A549 treated with dexamethasone at 1 μM for 4 hours (cell line): ENCODE measurements around the gene DDX17. TPM values are rescaled to one million over a fixed set of nuclear protein-coding genes. Genes with fewer than 3 reads are reported as not detected.

ENCODE experiments used
- total RNA-seq: library from RNA; stranded (reverse); fragments of 200-300 nt; extraction: Qiagen RNA extraction; gene quantifications from 5 replicates; pipeline ENCODE4 v1.2.3, GENCODE V29; 2022

The DDX17 gene
- 77.5 to 121 TPM (median 113 TPM) in 5 replicates for total RNA-seq

DNA sequence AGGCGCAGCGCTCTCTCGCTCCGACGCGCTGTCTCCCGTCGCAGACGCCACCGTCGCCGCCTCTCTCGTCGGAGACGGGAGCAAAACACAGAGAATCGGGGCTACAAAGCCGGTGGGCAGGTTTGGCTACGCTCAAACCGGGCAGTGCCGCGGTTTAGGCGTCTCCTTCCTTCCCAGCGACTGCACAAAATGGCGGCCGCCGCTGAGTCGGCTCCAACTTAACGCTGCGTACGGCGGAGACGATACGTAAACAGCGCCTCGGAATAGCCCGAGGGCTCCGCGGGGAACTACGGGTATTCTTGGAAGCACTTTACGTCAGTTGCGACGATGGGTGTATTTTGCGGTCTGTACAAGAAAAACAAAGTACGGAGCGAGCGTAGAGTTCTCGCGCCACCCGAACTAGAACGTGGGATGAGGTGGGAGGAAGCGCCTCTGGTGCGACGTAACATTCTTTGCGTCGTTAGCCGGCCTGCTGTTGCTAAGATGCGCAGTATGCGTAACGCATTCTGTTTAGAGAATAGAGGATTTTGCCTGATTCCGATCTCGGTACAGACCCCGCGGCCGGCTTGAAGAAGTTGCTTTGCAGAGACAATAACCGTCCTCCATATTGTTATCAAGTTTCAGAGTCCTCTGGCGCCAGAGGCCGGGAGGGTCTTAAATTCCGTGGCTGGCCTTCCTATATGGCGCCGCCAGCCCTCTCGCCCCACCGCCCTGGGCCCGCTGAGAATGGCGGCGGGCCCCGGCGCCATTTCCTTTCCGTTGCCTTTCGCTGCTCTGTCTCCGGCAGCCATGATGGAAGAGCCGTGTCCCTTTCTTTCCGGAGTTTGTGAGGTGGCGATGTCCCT lies at the start of gene DDX17:
TSS of gene DDX17 (minus strand) at position 194 of the 845 bp plus-strand sequence.

DNA sequence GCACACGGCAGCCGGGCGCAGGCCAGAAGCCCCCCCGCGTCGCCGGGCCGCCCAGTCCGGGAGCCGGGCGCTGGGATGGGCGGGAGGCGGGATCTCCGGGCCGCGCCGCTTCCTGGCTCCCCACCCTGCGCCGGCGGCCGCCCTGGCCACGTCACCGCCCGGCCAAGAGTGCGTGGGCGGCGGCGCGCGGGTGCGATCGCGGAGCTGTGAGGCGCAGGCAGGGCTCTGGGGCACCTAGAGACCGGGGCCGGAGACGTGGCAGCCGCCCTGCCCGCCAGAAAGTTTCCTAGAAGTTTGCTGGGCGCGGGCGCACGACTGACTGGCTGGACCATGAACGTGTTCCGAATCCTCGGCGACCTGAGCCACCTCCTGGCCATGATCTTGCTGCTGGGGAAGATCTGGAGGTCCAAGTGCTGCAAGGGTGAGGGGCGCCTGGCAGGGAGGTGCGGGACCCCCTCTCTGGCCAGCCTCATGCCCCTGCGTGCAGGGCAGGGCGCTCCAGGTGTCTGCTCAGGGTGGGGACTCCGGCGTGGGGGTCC lies 38.1 kb downstream of the DDX17 start, which contains the start of gene KDELR3:
TSS of gene KDELR3 (plus strand) at position 193 of the 539 bp plus-strand sequence. CDS start at position 331, 138 bp downstream.

DNA sequence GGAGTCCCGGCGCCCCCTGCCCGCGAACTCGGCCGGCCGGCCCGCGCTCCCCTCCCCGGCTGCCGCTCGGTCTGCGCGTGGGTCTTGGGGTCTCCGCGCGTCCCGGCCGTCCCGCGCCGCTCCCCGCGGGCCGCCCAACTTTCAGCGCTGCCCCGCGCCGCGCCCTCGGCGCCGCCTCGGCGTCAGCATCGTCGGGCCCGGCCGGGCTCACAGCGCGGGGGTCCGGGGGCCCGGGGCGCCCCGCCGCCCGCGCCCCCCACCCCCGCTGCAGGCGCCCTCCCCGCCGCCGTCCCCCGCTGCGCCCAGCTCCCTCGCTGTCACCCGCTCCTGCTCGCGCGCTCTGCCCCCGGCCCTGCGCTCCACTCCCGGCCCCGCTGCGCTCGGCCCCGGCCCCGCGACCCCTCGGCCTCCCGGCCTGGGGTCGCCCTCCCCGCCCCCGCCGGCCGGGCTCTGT lies 51.0 kb downstream of the DDX17 start, which contains the start of gene KCNJ4:
TSS of gene KCNJ4 (minus strand) at position 124 of the 454 bp plus-strand sequence. CDS start 27,067 bp downstream, outside the sequence.

Other genes starting within 250 kb of the DDX17 start
- 39.6 to 65.7 TPM (median 63.2 TPM) in 5 replicates for gene TMEM184B, start 233.3 kb downstream of the DDX17 start, total RNA-seq
- 83.4 to 109 TPM (median 102 TPM) in 5 replicates for gene CSNK1E, start 188.9 kb downstream of the DDX17 start, total RNA-seq
- gene KCNJ4, start 51.1 kb downstream of the DDX17 start, total RNA-seq, result 0.72 to 1.2 TPM (median 0.81 TPM) in 5 replicates
- gene KDELR3, start 38.2 kb downstream of the DDX17 start, total RNA-seq, result 19.3 to 21.4 TPM (median 20.7 TPM) in 5 replicates
- gene DMC1, start 63.9 kb upstream of the DDX17 start, total RNA-seq, result 3.1 to 5.8 TPM (median 3.4 TPM) in 5 replicates
- gene FAM227A, start 150.1 kb upstream of the DDX17 start, total RNA-seq, result 0.47 to 0.68 TPM (median 0.62 TPM) in 5 replicates
- 14.6 to 16.1 TPM (median 15.0 TPM) in 5 replicates for gene CBY1, start 150.3 kb upstream of the DDX17 start, total RNA-seq
- gene TOMM22, start 175.6 kb upstream of the DDX17 start, total RNA-seq, result 67.2 to 88.7 TPM (median 77.4 TPM) in 5 replicates
- gene JOSD1, start 194.6 kb upstream of the DDX17 start, total RNA-seq, result 27.5 to 32.6 TPM (median 31.2 TPM) in 5 replicates
- gene GTPBP1, start 199.6 kb upstream of the DDX17 start, total RNA-seq, result 5.8 to 10.7 TPM (median 9.7 TPM) in 5 replicates
- 24.5 to 40.5 TPM (median 38.6 TPM) in 5 replicates for gene SUN2, start 249.7 kb upstream of the DDX17 start, total RNA-seq